ENCODE measurements around the gene STIMATE.

Gene STIMATE

DNA sequence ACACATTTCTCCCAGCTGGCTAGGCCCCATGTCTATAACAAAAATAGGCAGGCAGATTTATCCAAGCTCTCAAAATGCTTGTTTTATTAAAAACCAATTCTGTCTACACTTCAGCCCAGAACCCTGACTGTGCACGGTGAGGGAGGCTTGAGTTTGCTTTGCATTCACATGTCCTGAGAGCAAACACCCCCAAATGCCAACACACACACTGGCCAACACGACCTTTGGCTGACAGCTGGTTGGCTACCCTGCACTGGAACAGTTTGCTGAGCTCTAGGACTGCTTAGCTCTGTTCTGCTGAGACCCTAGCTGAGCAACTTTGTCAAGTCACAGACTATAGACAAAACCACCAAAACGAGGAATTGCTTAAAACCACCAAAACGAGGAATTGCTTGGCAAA is 3.6 kb downstream of the STIMATE start:
- TF ChIP-seq YY1 (IDR thresholded peaks at IDR 0.05; ENCODE audit: insufficient read depth, insufficient read length) (no peak), ZNF274 (IDR thresholded peaks at IDR 0.05; ENCODE audit: low read depth, low read length) (no peak), SUZ12 (IDR thresholded peaks at IDR 0.05; ENCODE audit: extremely low read depth, insufficient read depth, insufficient read length) (no peak)

DNA sequence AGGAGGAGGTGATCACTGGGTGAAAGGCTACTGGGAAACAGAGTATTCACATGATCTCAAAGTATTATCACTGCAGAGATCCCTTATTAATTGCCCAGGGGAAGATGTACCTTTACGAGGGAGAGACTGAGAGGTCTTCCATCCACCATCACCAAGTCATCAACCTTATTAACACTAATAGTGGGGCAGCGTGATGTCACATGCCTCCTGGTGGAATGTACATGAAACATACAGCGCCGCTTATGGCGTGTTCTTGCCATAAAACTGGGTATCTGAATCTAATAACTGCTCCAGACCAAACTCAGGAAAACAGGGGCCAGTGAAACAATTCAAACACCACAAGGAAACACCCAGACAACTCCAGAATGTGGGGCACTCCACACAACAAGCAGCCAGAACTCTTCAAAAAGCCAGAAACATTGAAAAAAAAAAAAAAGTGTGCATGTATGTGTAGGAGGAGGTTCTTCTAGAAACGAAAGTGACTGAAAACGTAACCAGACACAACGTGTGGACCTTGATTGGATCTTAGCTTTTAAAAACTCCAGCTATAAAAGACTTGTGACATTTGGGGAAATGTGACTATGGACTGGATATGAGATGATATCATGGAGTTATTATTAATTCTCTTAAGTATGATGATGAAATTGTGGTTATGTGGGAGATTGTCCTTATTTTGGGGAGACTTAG is 4.6 kb downstream of the STIMATE start:
- Histone ChIP-seq H3K4me3 (ENCODE audit: insufficient read length, low read depth) (no peak overlapping the region), H3K27me3 (ENCODE audit: insufficient read depth, insufficient read length) (peaks cover 2% of the 10 kb centered on the region), H3K36me3 (ENCODE audit: insufficient read depth, insufficient read length, low read length) (peaks cover 19% of the 10 kb centered on the region), H3K9me3 (ENCODE audit: insufficient read depth, low read length) (no peaks in the 10 kb centered on the region), H3K9ac (ENCODE audit: insufficient read length, low read depth) (no peak overlapping the region), H3K4me1 (ENCODE audit: insufficient read depth, insufficient read length) (peaks cover 3% of the 10 kb centered on the region)
- TF ChIP-seq YY1 (IDR thresholded peaks at IDR 0.05; ENCODE audit: insufficient read depth, insufficient read length): no peak
- TF ChIP-seq SUZ12 (IDR thresholded peaks at IDR 0.05; ENCODE audit: extremely low read depth, insufficient read depth, insufficient read length): no peak
- no peak for TF ChIP-seq ZNF274 (IDR thresholded peaks at IDR 0.05; ENCODE audit: low read depth, low read length)
- DNase-seq (ENCODE audit: low read depth, low spot score): no peak

More for the DNA sequence above, 3.6 kb downstream of the STIMATE start:
- peaks cover 19% of the 10 kb centered on the region for H3K36me3 ChIP-seq (ENCODE audit: insufficient read depth, insufficient read length, low read length)
- H3K4me3 ChIP-seq (ENCODE audit: insufficient read length, low read depth): no peak overlapping the region
- H3K9me3 ChIP-seq (ENCODE audit: insufficient read depth, low read length): no peaks in the 10 kb centered on the region
- no peak overlapping the region for H3K9ac ChIP-seq (ENCODE audit: insufficient read length, low read depth)
- peaks cover 3% of the 10 kb centered on the region for H3K4me1 ChIP-seq (ENCODE audit: insufficient read depth, insufficient read length)
- H3K27me3 ChIP-seq (ENCODE audit: insufficient read depth, insufficient read length): peaks cover 7% of the 10 kb centered on the region
- no peak for DNase-seq (ENCODE audit: low read depth, low spot score)

DNA sequence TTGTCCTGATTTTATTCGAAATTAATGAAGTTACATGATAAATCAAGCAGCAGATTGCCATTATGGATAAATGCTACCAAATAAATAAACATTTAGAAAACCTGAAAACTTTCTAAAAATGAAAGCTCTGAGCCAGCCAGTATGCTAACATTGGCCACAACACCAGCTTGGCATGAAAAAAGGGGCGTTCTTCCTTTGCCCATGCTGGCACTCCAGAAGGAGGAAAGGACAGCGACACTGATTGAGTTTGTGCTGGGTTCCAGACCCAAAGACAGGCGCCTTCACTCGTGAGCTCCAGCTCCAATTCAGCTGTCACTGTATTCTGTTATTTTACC is 5.1 kb downstream of the STIMATE start:
- Histone ChIP-seq H3K27me3 (ENCODE audit: insufficient read depth, insufficient read length) (peaks cover 2% of the 10 kb centered on the region), H3K36me3 (ENCODE audit: insufficient read depth, insufficient read length, low read length) (peaks cover 19% of the 10 kb centered on the region), H3K9ac (ENCODE audit: insufficient read length, low read depth) (no peak overlapping the region), H3K9me3 (ENCODE audit: insufficient read depth, low read length) (no peaks in the 10 kb centered on the region), H3K4me1 (ENCODE audit: insufficient read depth, insufficient read length) (peaks cover 3% of the 10 kb centered on the region), H3K4me3 (ENCODE audit: insufficient read length, low read depth) (no peak overlapping the region)
- DNase-seq (ENCODE audit: low read depth, low spot score): no peak
- TF ChIP-seq ZNF274 (IDR thresholded peaks at IDR 0.05; ENCODE audit: low read depth, low read length) (no peak), YY1 (IDR thresholded peaks at IDR 0.05; ENCODE audit: insufficient read depth, insufficient read length) (no peak), SUZ12 (IDR thresholded peaks at IDR 0.05; ENCODE audit: extremely low read depth, insufficient read depth, insufficient read length) (no peak)

DNA sequence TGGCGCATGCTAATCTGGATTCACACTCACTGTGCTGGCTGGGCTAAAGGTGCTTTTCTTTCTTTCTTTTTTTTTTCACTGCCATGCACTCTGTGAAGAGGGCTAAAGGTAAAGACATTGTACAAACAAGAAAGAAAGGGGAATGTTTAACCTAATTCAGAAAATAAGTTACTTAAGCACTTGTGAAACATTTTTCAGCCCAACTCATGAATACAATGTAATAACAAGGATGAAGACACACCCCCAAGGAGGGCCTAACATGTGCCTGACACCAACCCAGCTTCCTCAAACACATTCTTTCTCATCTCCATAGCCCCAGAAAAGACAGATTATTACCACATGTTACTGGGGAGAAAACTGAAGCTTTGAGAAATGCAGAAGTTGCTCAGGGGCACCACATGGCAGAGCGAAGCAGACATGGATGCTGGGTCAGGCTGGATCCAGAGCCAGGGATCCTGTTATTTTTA is 5.7 kb downstream of the STIMATE start:
- Histone ChIP-seq H3K4me1 (ENCODE audit: insufficient read depth, insufficient read length) (peaks cover 3% of the 10 kb centered on the region), H3K36me3 (ENCODE audit: insufficient read depth, insufficient read length, low read length) (peaks cover 19% of the 10 kb centered on the region), H3K4me3 (ENCODE audit: insufficient read length, low read depth) (no peak overlapping the region), H3K9me3 (ENCODE audit: insufficient read depth, low read length) (no peaks in the 10 kb centered on the region), H3K27me3 (ENCODE audit: insufficient read depth, insufficient read length) (no peaks in the 10 kb centered on the region), H3K9ac (ENCODE audit: insufficient read length, low read depth) (no peak overlapping the region)
- TF ChIP-seq YY1 (IDR thresholded peaks at IDR 0.05; ENCODE audit: insufficient read depth, insufficient read length) (no peak), ZNF274 (IDR thresholded peaks at IDR 0.05; ENCODE audit: low read depth, low read length) (no peak), SUZ12 (IDR thresholded peaks at IDR 0.05; ENCODE audit: extremely low read depth, insufficient read depth, insufficient read length) (no peak)
- DNase-seq (ENCODE audit: low read depth, low spot score): no peak

DNA sequence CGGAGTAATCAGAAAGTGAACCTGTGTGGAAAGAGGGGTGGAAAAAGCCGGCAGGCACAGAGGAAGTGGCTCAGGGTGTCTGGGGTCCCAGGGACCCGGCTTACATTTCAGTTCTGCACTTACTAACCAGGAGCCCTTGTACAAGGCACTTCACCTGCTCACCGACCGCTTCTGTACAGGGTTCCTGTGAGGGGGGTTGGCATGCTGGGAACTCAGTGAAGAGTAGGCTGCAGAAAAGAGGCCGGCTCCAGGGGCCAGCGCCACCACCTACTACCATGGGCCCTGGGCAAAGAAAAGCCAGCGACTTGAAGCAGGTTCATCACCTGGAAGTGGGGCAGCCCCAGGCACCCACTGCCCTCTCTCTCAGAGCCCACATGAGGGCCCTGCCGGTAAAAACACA is 6.2 kb downstream of the STIMATE start:
- TF ChIP-seq SUZ12 (IDR thresholded peaks at IDR 0.05; ENCODE audit: extremely low read depth, insufficient read depth, insufficient read length): no peak
- TF ChIP-seq YY1 (IDR thresholded peaks at IDR 0.05; ENCODE audit: insufficient read depth, insufficient read length): no peak
- no peak for TF ChIP-seq ZNF274 (IDR thresholded peaks at IDR 0.05; ENCODE audit: low read depth, low read length)
- Histone ChIP-seq H3K27me3 (ENCODE audit: insufficient read depth, insufficient read length) (no peaks in the 10 kb centered on the region), H3K4me1 (ENCODE audit: insufficient read depth, insufficient read length) (peaks cover 2% of the 10 kb centered on the region), H3K36me3 (ENCODE audit: insufficient read depth, insufficient read length, low read length) (peaks cover 22% of the 10 kb centered on the region), H3K9ac (ENCODE audit: insufficient read length, low read depth) (no peak overlapping the region), H3K9me3 (ENCODE audit: insufficient read depth, low read length) (no peaks in the 10 kb centered on the region), H3K4me3 (ENCODE audit: insufficient read length, low read depth) (no peak overlapping the region)
- DNase-seq (ENCODE audit: low read depth, low spot score): no peak

DNA sequence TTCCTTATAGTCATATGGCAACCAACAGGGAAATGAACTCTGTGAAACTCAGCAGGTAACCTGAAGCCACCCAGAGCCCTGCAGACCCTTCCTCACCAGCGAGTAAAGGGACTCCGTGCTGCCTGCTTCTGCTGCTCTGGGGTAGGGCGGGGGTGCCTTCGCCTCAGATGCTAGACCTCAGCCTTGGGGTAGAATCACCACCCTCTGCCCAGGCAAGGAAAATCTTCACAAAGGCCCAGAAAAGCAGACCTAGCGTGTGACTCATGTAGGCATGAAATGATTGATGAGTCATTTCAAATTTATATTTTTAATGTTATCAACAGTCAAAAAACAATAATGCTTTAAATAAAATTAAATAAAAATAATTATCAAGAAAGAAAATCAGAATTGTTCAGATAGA is 6.6 kb downstream of the STIMATE start:
- Histone ChIP-seq H3K4me1 (ENCODE audit: insufficient read depth, insufficient read length) (no peaks in the 10 kb centered on the region), H3K9ac (ENCODE audit: insufficient read length, low read depth) (no peak overlapping the region)

DNA sequence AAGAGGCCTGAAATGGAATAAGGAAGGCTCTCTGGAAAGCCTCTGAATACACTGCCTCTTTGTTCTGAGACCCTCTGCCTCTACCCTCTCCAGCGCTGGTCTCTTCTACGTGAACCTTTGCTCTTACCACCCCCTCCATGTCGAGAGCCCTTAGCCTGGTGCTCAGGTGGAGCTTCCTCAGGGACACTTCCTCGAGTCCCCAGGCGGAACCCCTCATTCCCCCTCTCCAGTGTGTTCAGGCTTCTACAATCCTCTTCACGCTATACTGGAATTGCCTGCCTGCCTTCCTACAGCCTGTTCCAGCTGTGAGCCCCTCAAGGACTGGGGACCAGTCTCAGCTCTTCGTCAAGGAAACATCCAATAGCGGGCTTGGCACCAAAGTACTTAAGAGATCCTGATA is 7.4 kb downstream of the STIMATE start:
- no peak for DNase-seq (ENCODE audit: low read depth, low spot score)
- no peaks in the 10 kb centered on the region for H3K27me3 ChIP-seq (ENCODE audit: insufficient read depth, insufficient read length)
- H3K4me3 ChIP-seq (ENCODE audit: insufficient read length, low read depth): no peak overlapping the region
- H3K9me3 ChIP-seq (ENCODE audit: insufficient read depth, low read length): no peaks in the 10 kb centered on the region
- H3K36me3 ChIP-seq (ENCODE audit: insufficient read depth, insufficient read length, low read length): peaks cover 24% of the 10 kb centered on the region
- H3K4me1 ChIP-seq (ENCODE audit: insufficient read depth, insufficient read length): no peaks in the 10 kb centered on the region
- TF ChIP-seq YY1 (IDR thresholded peaks at IDR 0.05; ENCODE audit: insufficient read depth, insufficient read length): no peak
- TF ChIP-seq SUZ12 (IDR thresholded peaks at IDR 0.05; ENCODE audit: extremely low read depth, insufficient read depth, insufficient read length): no peak
- no peak for TF ChIP-seq ZNF274 (IDR thresholded peaks at IDR 0.05; ENCODE audit: low read depth, low read length)
- H3K9ac ChIP-seq (ENCODE audit: insufficient read length, low read depth): no peak overlapping the region

More for the DNA sequence above, 6.6 kb downstream of the STIMATE start:
- Histone ChIP-seq H3K9me3 (ENCODE audit: insufficient read depth, low read length) (no peaks in the 10 kb centered on the region), H3K36me3 (ENCODE audit: insufficient read depth, insufficient read length, low read length) (peaks cover 26% of the 10 kb centered on the region), H3K27me3 (ENCODE audit: insufficient read depth, insufficient read length) (no peaks in the 10 kb centered on the region), H3K4me3 (ENCODE audit: insufficient read length, low read depth) (no peak overlapping the region)
- no peak for DNase-seq (ENCODE audit: low read depth, low spot score)
- TF ChIP-seq ZNF274 (IDR thresholded peaks at IDR 0.05; ENCODE audit: low read depth, low read length): no peak
- no peak for TF ChIP-seq SUZ12 (IDR thresholded peaks at IDR 0.05; ENCODE audit: extremely low read depth, insufficient read depth, insufficient read length)
- no peak for TF ChIP-seq YY1 (IDR thresholded peaks at IDR 0.05; ENCODE audit: insufficient read depth, insufficient read length)

Data from NT2/D1 (cell line).